B cell (primary cell): Measurements from ENCODE around the gene NTRK2. TPM values are rescaled to one million over a fixed set of nuclear protein-coding genes. Genes with fewer than 3 reads are reported as not detected.

ENCODE experiments used
- ATAC-seq: fragments of 200-7000 bp; cut with Tn5 transposase; one replicate; pipeline ENCODE4 v1.10.0; 2021; ENCODE audit warnings: low read depth, mild to moderate bottlenecking, moderate number of reproducible peaks, moderate library complexity
- CTCF ChIA-PET: fragments of 350-600 bp; sonication (Branson Sonifier 250); formaldehyde crosslinking; loops from one replicate; lab custom pipeline; 2021; ENCODE audit warnings: antibody characterized with exemption, inconsistent platforms; lab: Charles Lee
- POLR2A ChIA-PET: fragments of 350-600 bp; sonication (Branson Sonifier 250); formaldehyde crosslinking; loops from one replicate; lab custom pipeline; 2021; ENCODE audit warnings: antibody characterized with exemption; lab: Charles Lee
- DNase-seq: peaks from one replicate; pipeline ENCODE4 v3.0.0; 2013
- H2AFZ ChIP-seq: 2 replicates; pipeline ENCODE4 v1.6.1; 2012; ENCODE audit warnings: mild to moderate bottlenecking, low read depth, low read length; ENCODE audit not compliant: insufficient read depth, poor library complexity, severe bottlenecking
- H3K27ac ChIP-seq, 2 donors: 1 replicate in 1 of 2; 2 replicates in 1 of 2; pipeline ENCODE4 v1.5.1; 2012 to 2013; ENCODE audit warnings: low read length in 2 of 2, mild to moderate bottlenecking in 2 of 2, moderate library complexity in 1 of 2
- H3K27me3 ChIP-seq, 4 experiments: fragments of 200-600 bp in 1 of 4; sonication (generic) in 1 of 4; replicated peaks in 1 of 4; 1 replicate in 2 of 4; 2 replicates in 2 of 4; pipeline versions ENCODE4 v1.6.1 to v1.7.0; 2013 to 2016; ENCODE audit warnings: low read length in 3 of 4, mild to moderate bottlenecking in 2 of 4, mixed read lengths in 1 of 4, moderate library complexity in 1 of 4; ENCODE audit not compliant: insufficient read depth in 4 of 4, control insufficient read depth in 3 of 4; ENCODE audit errors: control extremely low read depth in 1 of 4
- H3K36me3 ChIP-seq, 2 experiments: replicated peaks in 1 of 2; 1 replicate in 1 of 2; 2 replicates in 1 of 2; pipeline versions ENCODE4 v1.6.1 to v1.7.1; 2013; ENCODE audit warnings: low read length in 1 of 2; ENCODE audit not compliant: insufficient read depth in 2 of 2, control insufficient read depth in 1 of 2; ENCODE audit errors: control extremely low read depth in 1 of 2, extremely low read depth in 1 of 2
- H3K4me1 ChIP-seq, 2 donors: fragments of 200-600 bp in 1 of 2; sonication (generic) in 1 of 2; 1 replicate in 1 of 2; 2 replicates in 1 of 2; pipeline versions ENCODE4 v1.5.1 to v1.6.1; 2013 to 2017; ENCODE audit warnings: low read length in 2 of 2; ENCODE audit not compliant: control insufficient read depth in 2 of 2, insufficient read depth in 2 of 2
- H3K4me2 ChIP-seq: replicated peaks from 2 replicates; pipeline ENCODE3; 2012; ENCODE audit warnings: mild to moderate bottlenecking, low read depth, low read length; ENCODE audit not compliant: poor library complexity, severe bottlenecking
- H3K4me3 ChIP-seq, 5 experiments: fragments of 200-600 bp in 1 of 5; sonication (generic) in 1 of 5; 1 replicate in 3 of 5; 2 replicates in 2 of 5; pipeline versions ENCODE4 v1.5.1 to v1.7.0; 2011 to 2016; ENCODE audit warnings: low read length in 4 of 5, mild to moderate bottlenecking in 4 of 5, low read depth in 2 of 5, control low read depth in 1 of 5, moderate library complexity in 1 of 5; ENCODE audit not compliant: insufficient read depth in 1 of 5; ENCODE audit errors: control extremely low read depth in 1 of 5, extremely low read depth in 1 of 5
- H3K79me2 ChIP-seq: fragments of 200-600 bp; sonication (generic); one replicate; pipeline ENCODE4 v1.6.0; 2016; ENCODE audit warnings: low read length; ENCODE audit not compliant: control insufficient read depth, insufficient read depth
- H3K9ac ChIP-seq: fragments of 200-600 bp; sonication (generic); 2 replicates; pipeline ENCODE4 v1.6.1; 2017; ENCODE audit warnings: mild to moderate bottlenecking, low read length, moderate library complexity
- H3K9me3 ChIP-seq, 3 donors: one replicate each; pipeline versions ENCODE4 v1.6.1 to v1.7.1; 2013; ENCODE audit warnings: low read length in 2 of 3; ENCODE audit not compliant: control insufficient read depth in 2 of 3, insufficient read depth in 1 of 3; ENCODE audit errors: control extremely low read depth in 1 of 3
- H4K20me1 ChIP-seq: 2 replicates; pipeline ENCODE4 v1.6.0; 2012; ENCODE audit warnings: mild to moderate bottlenecking, low read length; ENCODE audit not compliant: insufficient read depth, control insufficient read depth, poor library complexity, severe bottlenecking
- H3K27ac Mint-ChIP-seq: one replicate; pipeline ENCODE4 v1.8.0; 2021; ENCODE audit warnings: mixed read lengths
- H3K27me3 Mint-ChIP-seq: one replicate; pipeline ENCODE4 v1.8.0; 2021; ENCODE audit warnings: mixed read lengths
- H3K4me1 Mint-ChIP-seq: one replicate; pipeline ENCODE4 v1.8.0; 2021; ENCODE audit warnings: mixed read lengths
- H3K4me3 Mint-ChIP-seq: one replicate; pipeline ENCODE4 v1.8.0; 2021; ENCODE audit warnings: mixed read lengths
- H3K9me3 Mint-ChIP-seq: one replicate; pipeline ENCODE4 v1.8.0; 2022; ENCODE audit warnings: mixed read lengths; ENCODE audit not compliant: insufficient read depth
- EZH2 ChIP-seq: IDR thresholded peaks from 2 replicates; pipeline ENCODE4 v1.6.1; 2012; ENCODE audit warnings: borderline replicate concordance, low read depth, mild to moderate bottlenecking, moderate library complexity, low read length; ENCODE audit not compliant: insufficient read depth, poor library complexity, severe bottlenecking
- WGBS: methylation state at CpG from one replicate; pipeline ENCODE4 v1.1.5; 2013; ENCODE audit warnings: missing lambda C conversion rate; ENCODE audit not compliant: insufficient coverage; 5-methylcytosine and 5-hydroxymethylcytosine counted together
- intact Hi-C: fragments of 100-400 bp; cut with micrococcal nuclease; formaldehyde crosslinking; loops from one replicate; pipeline ENCODE4 v1.10.0; 2022
- polyA plus RNA-seq: library from polyadenylated mRNA; depleted of rRNA; stranded (reverse); fragments of >200 nt; gene quantifications from 2 replicates; pipeline ENCODE4 v1.2.3, GENCODE V29; 2012
- total RNA-seq, 2 donors: library from RNA; stranded (reverse); fragments of 120-200 nt in 1 of 2; gene quantifications; 1 replicate in 1 of 2; 2 replicates in 1 of 2; pipeline versions ENCODE4 v1.2.3 to v1.2.4, GENCODE V29; 2013 to 2022
- TF ChIP-seq, protein P1 (sequence below): fragments of 200-600 bp; IDR thresholded peaks from one replicate; pipeline ENCODE4 v1.8.0; 2022; ENCODE audit warnings: antibody characterized with exemption, mild to moderate bottlenecking

Gene NTRK2
- total and polyA plus RNA-seq, 2 donors (not counting 1 experiment from before 2014, with no cell fraction given), result 0.03 to 0.10 TPM

- no peak overlapping the region for H3K27ac ChIP-seq
These were observed 143.3 kb downstream of the NTRK2 start for GRCh38 chr9:84812847-84813246.

GRCh38 chr9:84815554-84815953, 146.0 kb downstream of the NTRK2 start:
- intact Hi-C loops, result no loop called here
- Histone ChIP-seq H3K4me2 (no peak overlapping the region), H3K9me3 (no peaks in the 10 kb centered on the region), H2AFZ (no peak overlapping the region), H3K4me1 (no peaks in the 10 kb centered on the region), H3K27me3 (no peaks in the 10 kb centered on the region), H3K79me2 (no peaks in the 10 kb centered on the region), H3K36me3 (no peaks in the 10 kb centered on the region), H3K9ac (no peak overlapping the region), H3K4me3 (no peak overlapping the region), H4K20me1 (no peaks in the 10 kb centered on the region), H3K27ac (no peak overlapping the region)
- no peak overlapping the region for H3K27ac Mint-ChIP-seq
- DNase-seq, result no peak
- CTCF ChIA-PET, result no interaction called here
- no peaks in the 10 kb centered on the region for H3K4me1 Mint-ChIP-seq
- TF ChIP-seq, protein P1, sequence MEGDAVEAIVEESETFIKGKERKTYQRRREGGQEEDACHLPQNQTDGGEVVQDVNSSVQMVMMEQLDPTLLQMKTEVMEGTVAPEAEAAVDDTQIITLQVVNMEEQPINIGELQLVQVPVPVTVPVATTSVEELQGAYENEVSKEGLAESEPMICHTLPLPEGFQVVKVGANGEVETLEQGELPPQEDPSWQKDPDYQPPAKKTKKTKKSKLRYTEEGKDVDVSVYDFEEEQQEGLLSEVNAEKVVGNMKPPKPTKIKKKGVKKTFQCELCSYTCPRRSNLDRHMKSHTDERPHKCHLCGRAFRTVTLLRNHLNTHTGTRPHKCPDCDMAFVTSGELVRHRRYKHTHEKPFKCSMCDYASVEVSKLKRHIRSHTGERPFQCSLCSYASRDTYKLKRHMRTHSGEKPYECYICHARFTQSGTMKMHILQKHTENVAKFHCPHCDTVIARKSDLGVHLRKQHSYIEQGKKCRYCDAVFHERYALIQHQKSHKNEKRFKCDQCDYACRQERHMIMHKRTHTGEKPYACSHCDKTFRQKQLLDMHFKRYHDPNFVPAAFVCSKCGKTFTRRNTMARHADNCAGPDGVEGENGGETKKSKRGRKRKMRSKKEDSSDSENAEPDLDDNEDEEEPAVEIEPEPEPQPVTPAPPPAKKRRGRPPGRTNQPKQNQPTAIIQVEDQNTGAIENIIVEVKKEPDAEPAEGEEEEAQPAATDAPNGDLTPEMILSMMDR, result no peak
- TF ChIP-seq EZH2, result no peak
- no peak for ATAC-seq
- no peaks in the 10 kb centered on the region for H3K9me3 Mint-ChIP-seq
- WGBS, result no CpG with 5 or more reads among the region's 1 CpG
- H3K27me3 Mint-ChIP-seq, result peaks cover 9% of the 10 kb centered on the region
- POLR2A ChIA-PET, result no interaction called here
- no peak overlapping the region for H3K4me3 Mint-ChIP-seq

More at GRCh38 chr9:84812847-84813246, 143.3 kb downstream of the NTRK2 start:
- ATAC-seq (no peak), DNase-seq (no peak)
- TF ChIP-seq, protein P1, result no peak
- no peak for TF ChIP-seq EZH2
- WGBS, result 80% methylated on average over 2 of the region's 3 CpGs
- Histone ChIP-seq H3K27me3 (no peaks in the 10 kb centered on the region), H4K20me1 (no peaks in the 10 kb centered on the region), H3K4me1 (no peaks in the 10 kb centered on the region), H3K79me2 (no peaks in the 10 kb centered on the region), H3K36me3 (no peaks in the 10 kb centered on the region), H2AFZ (no peak overlapping the region), H3K9ac (no peak overlapping the region), H3K4me3 (no peak overlapping the region), H3K4me2 (no peak overlapping the region), H3K9me3 (no peaks in the 10 kb centered on the region)
- CTCF ChIA-PET, result no interaction called here
- peaks cover 9% of the 10 kb centered on the region for H3K27me3 Mint-ChIP-seq
- H3K27ac Mint-ChIP-seq, result no peak overlapping the region
- no peak overlapping the region for H3K4me3 Mint-ChIP-seq
- POLR2A ChIA-PET, result no interaction called here
- H3K4me1 Mint-ChIP-seq, result no peaks in the 10 kb centered on the region
- no peaks in the 10 kb centered on the region for H3K9me3 Mint-ChIP-seq
- intact Hi-C loops, result no loop called here
